ENCODE data around the gene SRMS. TPM values are rescaled to one million over a fixed set of nuclear protein-coding genes. Genes with fewer than 3 reads are reported as not detected.

The SRMS gene
- total RNA-seq, 1 donor from 2014 or later: not detected

DNA sequence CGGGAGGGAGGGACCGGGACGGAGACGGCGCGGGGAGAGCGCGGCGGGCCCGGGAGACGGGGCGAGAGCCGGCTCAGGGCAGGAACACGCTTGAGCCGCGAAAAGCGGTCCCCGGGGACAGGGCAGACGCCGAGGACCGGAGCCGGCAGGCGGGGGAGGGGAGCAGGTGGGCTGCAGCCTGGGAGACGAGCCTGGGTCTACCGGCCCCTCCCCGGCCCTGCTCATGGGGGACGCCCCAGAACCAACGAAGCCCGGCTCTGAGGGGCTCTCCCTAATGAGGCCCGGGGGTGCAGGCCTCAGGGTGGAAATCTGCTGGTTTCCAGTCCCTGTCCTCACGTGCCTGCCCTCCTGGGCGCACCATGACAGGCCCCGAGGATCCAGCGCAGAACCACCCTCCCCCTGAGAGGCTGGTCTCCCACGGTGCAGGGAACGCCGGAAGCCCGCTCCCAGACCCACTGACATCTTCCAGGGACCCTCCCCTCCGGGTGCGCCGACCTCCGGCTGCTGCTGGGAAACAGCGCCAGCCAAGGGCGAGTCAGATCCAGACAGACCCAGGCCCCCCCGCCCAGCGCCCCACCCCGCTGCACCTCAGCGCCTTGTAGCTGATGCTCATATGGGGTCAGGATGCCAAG lies 48.1 kb downstream of the SRMS start:
- Mint-ChIP-seq H3K27me3 (peaks cover 29% of the 10 kb centered on the region), H3K27ac (no peak overlapping the region), H3K4me3 (no peak overlapping the region), H3K36me3 (ENCODE audit: low read depth) (no peaks in the 10 kb centered on the region), H3K4me1 (peaks cover 2% of the 10 kb centered on the region), H3K9me3 (no peaks in the 10 kb centered on the region)
- intact Hi-C loops (cut with micrococcal nuclease): loop anchor here (5.0 kb wide), 1 partner anchor 57 kb away; no protein-coding TSS in a partner anchor
- no peak for DNase-seq

DNA sequence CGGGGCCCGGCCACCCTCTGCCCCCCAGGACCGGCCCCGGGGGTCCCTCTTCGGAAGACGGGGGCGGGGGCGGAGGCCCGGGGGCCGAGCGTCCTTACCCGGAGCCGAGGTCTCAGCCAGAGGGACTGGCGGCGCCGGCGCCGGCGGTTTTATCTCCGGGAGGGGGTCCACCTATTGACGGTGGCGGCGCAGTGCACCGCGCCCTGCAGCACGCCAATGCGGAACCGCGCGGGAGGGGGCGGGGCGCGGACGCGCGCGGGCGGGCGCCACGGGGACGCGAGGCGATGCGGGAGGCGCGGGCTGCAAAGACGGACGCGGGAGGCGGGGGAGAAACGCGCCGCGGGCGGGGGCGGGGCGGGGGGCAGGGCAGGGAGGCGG lies 48.6 kb downstream of the SRMS start, which contains the start of gene EEF1A2:
Gene EEF1A2, minus strand, starts transcription at position 124 of the 378 bp plus-strand sequence. CDS start 1,320 bp downstream, outside the sequence.
- H3K4me1 Mint-ChIP-seq: peaks cover 2% of the 10 kb centered on the region
- no peaks in the 10 kb centered on the region for H3K36me3 Mint-ChIP-seq (ENCODE audit: low read depth)
- intact Hi-C loops (cut with micrococcal nuclease): loop anchor here (5.0 kb wide), 1 partner anchor 57 kb away; no protein-coding TSS in a partner anchor
- H3K4me3 Mint-ChIP-seq: peak within 1 kb of the TSS; percentile 32
- DNase-seq: peak; percentile 85
- H3K9me3 Mint-ChIP-seq: no peaks in the 10 kb centered on the region
- H3K27me3 Mint-ChIP-seq: peaks cover 27% of the 10 kb centered on the region
- no peak within 1 kb of the TSS for H3K27ac Mint-ChIP-seq

DNA sequence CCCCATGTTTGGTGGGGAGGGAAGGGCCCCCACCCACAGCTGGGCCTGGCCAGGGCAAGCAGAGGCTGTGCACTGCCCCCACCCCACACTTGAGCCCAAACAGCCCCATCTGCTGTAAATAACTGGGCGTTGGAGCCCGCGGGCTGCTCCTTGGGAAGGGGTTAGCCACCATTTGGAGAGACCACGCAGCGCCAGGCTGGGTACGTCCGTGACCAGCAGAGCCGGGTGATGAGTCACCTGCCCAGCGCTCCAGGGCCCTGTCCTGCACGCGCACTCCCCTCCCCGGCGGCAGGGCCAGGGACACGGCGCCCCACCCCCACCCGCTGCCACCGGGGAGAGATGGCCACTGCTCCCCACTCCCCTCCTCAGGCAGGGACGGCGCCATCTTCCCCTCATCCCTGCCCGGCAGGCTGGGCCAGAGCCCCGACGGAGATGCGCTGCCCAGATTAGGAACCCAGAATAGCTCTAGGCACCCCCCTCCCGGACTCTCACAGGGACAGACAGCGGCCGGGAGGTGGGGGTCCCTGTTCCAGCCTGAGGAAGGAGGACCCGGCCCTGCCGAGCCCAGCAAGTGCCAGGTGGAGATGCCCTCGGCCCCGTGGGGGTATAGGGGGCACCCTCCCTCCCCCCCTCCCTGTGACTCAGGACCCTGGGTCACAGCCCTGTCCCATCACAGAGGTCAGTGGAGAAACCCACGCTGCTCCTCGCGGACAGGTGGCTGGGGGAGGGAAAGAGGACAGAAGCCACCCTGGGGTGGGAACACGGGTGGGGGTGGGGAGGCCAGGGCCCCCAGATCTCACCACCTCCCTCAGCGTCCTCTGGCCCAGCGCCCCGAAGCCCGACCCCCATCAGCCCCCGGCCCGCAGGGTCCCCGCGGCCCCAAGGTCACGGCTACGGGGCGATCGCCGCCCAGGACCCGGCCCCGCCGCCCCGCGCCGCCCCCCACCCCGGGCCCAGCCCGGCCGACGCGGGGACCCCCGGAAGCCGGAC lies 49.3 kb downstream of the SRMS start:
- Mint-ChIP-seq H3K27ac (no peak overlapping the region), H3K36me3 (ENCODE audit: low read depth) (no peaks in the 10 kb centered on the region), H3K27me3 (peaks cover 25% of the 10 kb centered on the region), H3K4me1 (peaks cover 2% of the 10 kb centered on the region), H3K9me3 (no peaks in the 10 kb centered on the region), H3K4me3 (peak overlapping the region; percentile 32)
- DNase-seq: no peak
- intact Hi-C loops (cut with micrococcal nuclease): loop anchor here (2.0 to 5.0 kb wide), 2 partner anchors 23 to 56 kb away; partner anchors contain the start of gene PPDPF

DNA sequence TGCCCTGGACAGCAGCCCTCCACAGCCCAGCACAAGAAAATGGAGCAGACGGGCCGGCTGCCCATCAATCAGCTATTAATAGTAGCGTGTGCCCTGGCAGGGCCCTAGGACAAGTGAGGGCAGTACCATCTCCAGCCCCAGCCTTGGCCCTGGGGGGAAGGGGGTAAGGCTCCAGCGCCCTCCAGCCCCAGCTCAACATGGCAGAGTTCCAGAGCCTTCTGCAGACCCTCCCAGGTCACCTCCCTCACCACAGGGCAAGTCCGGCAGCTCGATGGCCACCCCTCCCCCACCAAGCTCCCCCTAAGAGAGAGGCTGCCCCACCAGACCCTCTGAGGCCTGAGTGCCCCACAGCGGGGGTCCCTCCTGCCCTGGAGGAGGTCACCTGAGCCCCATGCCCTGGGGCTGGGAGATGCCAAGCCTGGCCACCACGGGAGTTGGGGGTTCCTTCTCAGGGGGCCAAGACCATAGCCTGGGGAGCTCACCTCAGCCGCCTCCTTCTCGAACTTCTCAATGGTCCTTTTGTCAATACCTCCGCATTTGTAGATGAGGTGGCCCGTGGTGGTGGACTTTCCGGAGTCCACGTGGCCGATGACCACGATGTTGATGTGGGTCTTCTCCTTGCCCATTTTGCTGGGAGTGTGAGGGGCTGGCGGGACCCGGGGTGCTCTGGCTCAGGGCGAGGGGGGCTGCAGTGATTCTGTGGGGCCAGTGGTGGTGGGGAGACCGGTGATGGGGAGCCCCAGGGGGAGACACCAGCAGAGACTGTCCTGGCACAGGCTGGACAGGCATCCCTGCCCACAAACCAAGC lies 50.2 kb downstream of the SRMS start:
- Mint-ChIP-seq H3K9me3 (peaks cover 6% of the 10 kb centered on the region), H3K36me3 (ENCODE audit: low read depth) (no peaks in the 10 kb centered on the region), H3K4me3 (peak overlapping the region; percentile 32), H3K4me1 (peaks cover 2% of the 10 kb centered on the region), H3K27ac (no peak overlapping the region), H3K27me3 (peaks cover 25% of the 10 kb centered on the region)
- DNase-seq: no peak
- intact Hi-C loops (cut with micrococcal nuclease): loop anchor here (2.0 to 5.0 kb wide), 2 partner anchors 23 to 55 kb away; partner anchors contain the start of gene PPDPF

DNA sequence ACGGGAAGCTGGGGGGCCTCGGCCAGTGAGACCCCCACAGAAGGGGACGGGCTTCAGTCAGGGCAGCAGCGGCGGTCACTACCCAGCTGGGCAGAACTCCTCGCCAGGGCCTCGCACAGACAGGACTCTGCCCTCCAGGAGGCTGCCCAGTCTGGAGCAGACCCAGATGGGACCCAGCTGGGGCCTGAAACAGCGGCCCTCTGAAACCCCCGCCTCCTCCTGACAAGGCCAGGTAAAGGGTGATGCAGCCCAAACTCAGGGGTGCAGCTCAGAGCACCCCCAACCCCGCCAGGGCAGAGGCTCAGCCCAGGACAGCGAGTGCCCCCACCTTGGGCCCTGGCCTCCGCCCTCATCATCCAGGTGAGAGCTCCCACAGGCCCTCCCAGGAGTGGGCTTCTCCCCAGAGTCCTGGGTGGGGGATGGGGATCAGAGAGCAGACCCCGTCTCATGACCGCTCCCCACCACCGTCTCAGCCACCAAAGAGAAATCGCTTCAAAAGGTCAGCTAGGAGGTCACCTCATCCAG lies 50.9 kb downstream of the SRMS start:
- Mint-ChIP-seq H3K27me3 (peaks cover 25% of the 10 kb centered on the region), H3K27ac (no peak overlapping the region), H3K4me3 (peak overlapping the region; percentile 64), H3K4me1 (peaks cover 2% of the 10 kb centered on the region), H3K36me3 (ENCODE audit: low read depth) (no peaks in the 10 kb centered on the region), H3K9me3 (peaks cover 10% of the 10 kb centered on the region)
- no peak for DNase-seq
- intact Hi-C loops (cut with micrococcal nuclease): loop anchor here (2.0 to 5.0 kb wide), 2 partner anchors 24 to 54 kb away; partner anchors contain the start of gene PPDPF

DNA sequence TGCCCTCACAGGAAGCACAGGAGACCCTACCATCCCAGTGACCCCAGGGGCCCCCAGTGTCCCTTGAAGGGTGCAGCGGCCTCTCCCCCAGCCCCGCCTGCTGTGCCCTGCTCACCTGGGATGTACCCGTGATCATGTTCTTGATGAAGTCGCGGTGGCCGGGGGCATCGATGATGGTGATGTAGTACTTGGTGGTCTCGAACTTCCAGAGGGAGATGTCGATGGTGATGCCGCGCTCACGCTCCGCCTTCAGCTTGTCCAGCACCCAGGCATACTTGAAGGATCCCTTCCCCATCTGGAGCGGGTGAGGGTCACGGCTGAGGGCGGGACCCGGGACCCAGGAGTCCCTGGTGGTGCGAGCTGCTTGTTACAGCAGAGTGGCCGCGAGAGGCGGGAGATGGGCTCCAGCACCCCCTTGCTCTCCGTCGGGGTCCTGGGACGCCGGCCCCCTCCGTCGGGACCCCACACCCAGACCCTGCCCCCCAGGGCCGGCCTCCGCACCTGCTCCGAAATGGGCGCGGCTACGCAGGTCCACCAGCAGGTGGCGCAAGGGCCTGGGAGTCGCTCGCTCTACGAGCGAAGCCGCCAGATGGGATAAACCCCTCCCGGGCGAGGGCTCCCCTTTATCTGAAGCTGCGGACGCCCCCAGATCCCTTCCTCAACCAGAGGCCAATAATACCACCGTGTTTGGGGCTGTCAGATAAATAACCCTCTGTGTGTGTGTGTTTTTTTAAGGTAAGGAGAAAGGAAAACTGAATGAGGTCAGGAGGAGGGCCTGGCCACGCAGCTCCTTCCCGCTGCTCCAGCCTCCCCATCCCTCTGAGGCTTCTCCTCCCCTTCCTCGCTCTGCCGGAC lies 51.6 kb downstream of the SRMS start:
- H3K27me3 Mint-ChIP-seq: peaks cover 22% of the 10 kb centered on the region
- intact Hi-C loops (cut with micrococcal nuclease): loop anchor here (2.0 to 5.0 kb wide), 2 partner anchors 25 to 54 kb away; partner anchors contain the start of gene PPDPF
- peak; percentile 91 for DNase-seq

DNA sequence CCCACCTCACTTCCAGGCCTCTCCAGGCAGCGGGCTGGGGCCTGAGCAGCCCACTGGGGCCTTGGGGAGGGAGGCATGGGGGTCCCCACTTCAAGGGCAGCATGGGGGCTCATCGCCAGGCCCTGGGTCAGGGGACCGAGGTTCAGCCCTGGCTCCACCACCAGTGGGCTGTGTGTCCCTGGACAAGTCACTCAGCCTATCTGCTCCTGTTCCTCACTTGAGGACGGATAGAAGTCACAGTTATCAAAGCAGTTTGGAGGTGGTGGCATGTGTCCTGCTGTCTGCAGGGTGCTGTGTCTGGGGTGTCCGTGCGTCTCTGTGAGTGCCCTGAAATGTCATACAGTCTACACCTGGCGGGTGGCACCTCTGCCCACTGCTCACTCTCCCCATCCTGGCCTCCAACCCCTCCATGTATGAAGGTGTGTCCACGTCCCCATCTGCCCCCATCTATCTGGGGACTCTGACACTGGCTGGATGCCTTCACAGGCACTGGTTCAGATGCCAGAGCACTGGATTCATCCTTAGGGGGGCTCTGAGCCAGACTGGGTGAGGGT lies 52.3 kb downstream of the SRMS start:
- H3K9me3 Mint-ChIP-seq: peaks cover 10% of the 10 kb centered on the region
- H3K4me3 Mint-ChIP-seq: no peak overlapping the region
- no peaks in the 10 kb centered on the region for H3K36me3 Mint-ChIP-seq (ENCODE audit: low read depth)
- no peak overlapping the region for H3K27ac Mint-ChIP-seq
- H3K27me3 Mint-ChIP-seq: peaks cover 20% of the 10 kb centered on the region
- DNase-seq: no peak
- peaks cover 2% of the 10 kb centered on the region for H3K4me1 Mint-ChIP-seq
- intact Hi-C loops (cut with micrococcal nuclease): loop anchor here (5.0 kb wide), 1 partner anchor 53 kb away; no protein-coding TSS in a partner anchor

More for the DNA sequence above, 51.6 kb downstream of the SRMS start:
- Mint-ChIP-seq H3K9me3 (peaks cover 10% of the 10 kb centered on the region), H3K36me3 (ENCODE audit: low read depth) (no peaks in the 10 kb centered on the region), H3K4me3 (peak overlapping the region; percentile 64), H3K27ac (no peak overlapping the region), H3K4me1 (peaks cover 2% of the 10 kb centered on the region)

DNA sequence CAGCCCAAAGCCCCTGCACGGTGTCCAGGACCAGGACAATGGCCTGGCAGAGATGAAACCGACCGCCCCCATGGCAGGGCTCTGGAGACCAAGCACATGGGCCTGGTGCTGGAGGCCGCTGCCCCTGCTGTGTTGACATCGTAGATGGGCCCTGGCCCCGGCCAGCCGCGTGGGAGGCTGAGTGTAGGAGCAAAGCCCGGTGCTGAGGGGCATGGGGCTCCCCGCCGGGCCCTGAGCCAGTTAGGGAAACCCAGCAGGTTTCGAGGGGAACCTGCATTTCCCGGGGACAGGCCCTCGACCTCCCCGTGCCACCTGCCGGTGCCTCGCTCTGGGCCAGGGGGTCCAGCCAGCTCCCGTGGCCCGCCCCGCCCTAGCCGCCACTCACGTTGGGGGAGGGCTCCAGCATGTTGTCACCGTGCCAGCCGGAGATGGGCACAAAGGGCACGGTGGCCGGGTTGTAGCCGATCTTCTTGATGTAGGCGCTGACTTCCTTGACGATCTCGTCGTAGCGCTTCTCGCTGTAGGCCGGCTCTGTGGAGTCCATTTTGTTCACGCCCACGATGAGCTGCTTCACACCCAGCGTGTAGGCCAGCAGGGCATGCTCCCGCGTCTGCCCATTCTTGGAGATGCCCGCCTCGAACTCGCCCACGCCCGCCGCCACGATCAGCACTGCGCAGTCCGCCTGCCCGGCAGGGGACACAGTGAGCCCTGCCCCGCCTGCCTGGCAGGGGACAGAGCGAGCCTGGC lies 53.0 kb downstream of the SRMS start:
- H3K27me3 Mint-ChIP-seq: peaks cover 19% of the 10 kb centered on the region
- H3K9me3 Mint-ChIP-seq: peaks cover 10% of the 10 kb centered on the region
- H3K27ac Mint-ChIP-seq: no peak overlapping the region
- DNase-seq: no peak
- no peak overlapping the region for H3K4me3 Mint-ChIP-seq
- H3K4me1 Mint-ChIP-seq: peaks cover 2% of the 10 kb centered on the region
- intact Hi-C loops (cut with micrococcal nuclease): loop anchor here (5.0 kb wide), 1 partner anchor 52 kb away; no protein-coding TSS in a partner anchor
- H3K36me3 Mint-ChIP-seq (ENCODE audit: low read depth): no peaks in the 10 kb centered on the region

DNA sequence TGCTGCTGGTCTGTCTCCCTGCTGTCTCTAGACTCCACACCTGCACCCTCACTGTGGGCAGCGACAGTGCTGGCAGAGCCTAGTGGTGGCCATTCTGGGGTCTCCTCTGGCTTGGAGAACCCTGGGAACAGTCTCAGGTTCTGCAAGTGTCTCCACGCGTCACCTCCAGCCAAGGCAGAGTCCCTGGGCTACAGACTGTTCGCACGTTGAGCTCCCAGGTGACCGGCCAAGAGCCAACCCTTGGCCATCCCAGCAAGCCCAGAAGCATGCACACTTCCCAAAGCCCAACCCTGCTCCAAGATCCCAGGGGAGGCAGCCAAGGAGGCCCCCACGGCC lies 53.5 kb downstream of the SRMS start:
- Mint-ChIP-seq H3K4me1 (peaks cover 2% of the 10 kb centered on the region), H3K27ac (no peak overlapping the region), H3K27me3 (peaks cover 21% of the 10 kb centered on the region), H3K36me3 (ENCODE audit: low read depth) (no peaks in the 10 kb centered on the region), H3K4me3 (no peak overlapping the region), H3K9me3 (peaks cover 10% of the 10 kb centered on the region)
- DNase-seq: no peak
- intact Hi-C loops (cut with micrococcal nuclease): no loop called here

DNA sequence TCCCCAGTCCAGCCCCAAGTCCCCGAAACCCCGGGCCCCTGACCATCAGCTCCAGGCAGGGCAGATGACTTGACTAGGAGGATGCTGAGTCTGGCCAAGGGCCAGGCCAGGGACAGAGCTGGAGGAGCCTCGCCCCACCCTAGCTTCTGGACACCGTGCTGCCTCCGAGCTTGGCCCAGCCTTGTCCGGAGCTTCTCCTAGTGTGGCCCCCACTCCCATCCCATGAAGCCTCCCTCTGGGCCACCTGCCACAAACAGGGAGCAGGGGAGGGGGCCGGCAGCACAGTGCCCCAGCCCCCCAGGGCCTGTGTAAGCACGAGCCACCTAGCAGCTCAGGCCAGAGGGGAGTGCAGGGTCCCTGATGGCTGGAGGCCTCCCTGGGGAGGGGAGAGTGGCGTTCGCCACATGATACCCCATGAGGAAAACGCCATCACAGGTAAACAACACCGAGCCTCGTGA lies 54.0 kb downstream of the SRMS start:
- no peak for DNase-seq
- intact Hi-C loops (cut with micrococcal nuclease): no loop called here
- no peaks in the 10 kb centered on the region for H3K36me3 Mint-ChIP-seq (ENCODE audit: low read depth)
- peaks cover 2% of the 10 kb centered on the region for H3K4me1 Mint-ChIP-seq
- H3K27ac Mint-ChIP-seq: no peak overlapping the region
- no peak overlapping the region for H3K4me3 Mint-ChIP-seq
- H3K9me3 Mint-ChIP-seq: peaks cover 10% of the 10 kb centered on the region
- H3K27me3 Mint-ChIP-seq: peaks cover 24% of the 10 kb centered on the region

DNA sequence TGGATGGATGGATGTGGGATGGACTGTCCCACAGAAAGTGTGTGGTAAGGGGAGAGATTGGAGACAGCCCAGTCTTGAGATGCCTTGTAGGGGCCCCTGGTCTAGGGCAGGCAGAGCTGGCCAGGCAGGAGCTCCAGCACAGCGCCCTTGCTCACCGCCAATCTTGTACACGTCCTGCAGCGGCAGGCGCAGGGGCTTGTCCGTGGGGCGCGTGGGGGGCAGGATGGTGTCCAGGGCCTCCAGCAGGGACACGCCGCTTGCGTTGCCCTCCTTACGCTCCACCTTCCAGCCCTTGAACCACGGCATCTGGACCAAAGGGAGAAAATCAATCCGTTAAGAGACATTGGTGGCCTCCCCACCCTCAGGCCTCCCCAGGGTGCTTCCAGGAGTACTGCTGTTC lies 54.6 kb downstream of the SRMS start:
- intact Hi-C loops (cut with micrococcal nuclease): no loop called here

More for the DNA sequence above, 54.6 kb downstream of the SRMS start:
- no peaks in the 10 kb centered on the region for H3K36me3 Mint-ChIP-seq (ENCODE audit: low read depth)
- H3K27me3 Mint-ChIP-seq: peaks cover 22% of the 10 kb centered on the region
- no peak overlapping the region for H3K4me3 Mint-ChIP-seq
- peaks cover 2% of the 10 kb centered on the region for H3K4me1 Mint-ChIP-seq
- DNase-seq: no peak
- H3K27ac Mint-ChIP-seq: no peak overlapping the region
- H3K9me3 Mint-ChIP-seq: peaks cover 10% of the 10 kb centered on the region

Data from activated CD4-positive, alpha-beta T cell treated with anti-CD3 and anti-CD28 coated beads, Interleukin-2, amount 10 ng/mL, durations not matched to agents 24 days and 14 days (primary cell).